Hypothalamus (tissue), 51 donors: Measurements from ENCODE around the gene LAMB1.
A peak's percentile ranks its signal among the peaks of the same experiment; 100 is the strongest.

Source experiments
- DNase-seq, 51 donors: peaks; one replicate each; lab custom pipeline; 2025; lab: John Stamatoyannopoulos, UW

Gene LAMB1

GRCh38 chr7:107949443-107949935 lies 53.5 kb downstream of the LAMB1 start:
- no peak for DNase-seq

DNA sequence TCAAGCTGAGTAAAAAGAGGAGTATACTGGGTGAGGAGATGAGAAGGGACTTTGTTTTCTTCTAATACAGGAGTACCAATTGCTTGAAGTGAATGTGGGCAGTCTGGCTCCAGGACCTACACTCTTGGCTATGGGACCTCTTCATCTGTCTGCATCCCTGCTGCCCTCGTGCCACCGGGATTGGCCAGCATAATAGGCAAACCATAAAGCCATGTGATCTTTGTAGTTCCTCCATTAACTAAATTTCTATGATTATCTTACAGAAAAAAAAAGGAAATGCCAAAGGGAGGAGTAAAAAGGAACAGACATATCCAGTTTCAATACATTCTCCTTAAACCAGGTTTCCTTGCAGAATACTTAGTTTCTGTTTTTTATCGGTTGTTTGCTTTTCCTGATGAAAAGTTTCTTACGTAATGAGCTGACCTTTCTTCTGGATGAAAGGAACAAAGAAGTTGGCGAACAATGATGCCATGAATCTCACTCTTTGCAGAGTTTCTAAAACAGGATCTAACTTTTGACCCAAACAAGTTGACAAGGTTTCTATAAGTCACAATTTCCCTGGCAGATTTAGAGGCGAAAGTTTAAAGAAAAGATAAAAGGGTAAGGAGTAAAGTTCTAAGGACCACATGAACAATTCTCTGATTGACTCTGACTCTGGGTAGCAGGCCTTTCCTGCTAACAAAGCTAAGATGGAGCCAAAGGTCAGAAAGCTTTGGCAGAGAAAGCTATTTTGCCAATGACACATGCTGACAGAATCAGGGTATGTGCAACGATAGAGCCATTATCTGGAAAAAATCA lies 54.1 kb downstream of the LAMB1 start:
- DNase-seq: no peak

DNA sequence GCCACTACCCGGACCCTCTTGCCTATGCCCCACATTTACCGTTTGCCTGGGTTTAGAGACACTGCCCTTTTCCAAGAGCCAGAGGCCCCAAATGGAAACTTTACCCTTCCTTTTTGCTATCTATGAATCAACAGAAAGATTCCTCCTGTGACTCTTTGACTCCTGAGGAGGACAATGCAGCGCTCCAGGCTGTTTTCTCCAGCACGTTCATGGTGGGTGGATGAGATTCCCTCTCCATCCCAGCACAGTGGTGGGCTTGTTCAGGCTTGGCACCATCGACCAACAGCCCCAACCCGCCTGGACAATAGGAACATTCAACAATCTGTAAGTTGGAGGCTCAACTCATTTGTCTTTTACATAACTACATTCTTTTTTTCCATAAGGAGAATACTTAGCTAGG lies 56.1 kb downstream of the LAMB1 start:
- DNase-seq: peak in 4 of 51 donors; percentile 9 to 42 (median 14)

DNA sequence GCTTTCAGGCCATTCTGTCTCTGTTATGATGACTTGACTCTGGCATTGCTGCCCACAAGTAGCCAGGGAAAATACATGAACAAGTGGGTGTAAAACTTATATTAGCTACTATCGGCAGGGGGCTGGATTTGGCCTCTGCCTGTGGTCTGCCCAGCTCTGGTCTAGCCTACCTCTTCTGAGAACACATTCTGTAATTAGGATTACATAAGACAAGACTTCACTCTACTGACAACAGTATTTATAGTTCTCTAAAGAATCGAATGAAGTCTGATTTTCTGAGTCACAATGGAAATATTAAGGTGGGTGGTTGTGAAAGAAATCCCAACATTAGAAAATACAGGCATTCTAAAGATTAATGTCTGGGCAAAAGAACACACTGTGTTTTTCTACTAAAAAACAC lies 56.5 kb downstream of the LAMB1 start:
- no peak for DNase-seq

- no peak for DNase-seq
Observed at GRCh38 chr7:107945332-107945731, 57.6 kb downstream of the LAMB1 start.

GRCh38 chr7:107944411-107945169 lies 58.4 kb downstream of the LAMB1 start:
- no peak for DNase-seq

DNA sequence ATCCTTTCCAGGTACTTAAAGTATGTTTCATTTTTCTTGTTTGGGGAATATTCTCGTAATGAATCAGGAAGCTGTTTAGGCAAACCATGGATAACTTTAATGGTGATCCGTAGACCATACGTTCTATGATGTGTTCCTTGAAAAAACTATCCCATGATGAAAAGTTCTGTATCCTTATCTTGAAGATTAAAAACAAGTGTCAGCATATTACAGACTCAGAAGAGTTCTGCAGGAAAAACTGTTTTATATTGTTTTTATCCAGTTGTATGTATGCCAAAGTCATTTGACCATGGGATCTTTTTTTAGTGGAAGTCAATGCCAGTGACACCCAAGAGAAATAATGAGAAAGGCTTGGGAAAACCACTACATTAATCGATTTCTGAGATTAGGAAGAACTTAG lies 59.9 kb downstream of the LAMB1 start:
- DNase-seq: no peak

DNA sequence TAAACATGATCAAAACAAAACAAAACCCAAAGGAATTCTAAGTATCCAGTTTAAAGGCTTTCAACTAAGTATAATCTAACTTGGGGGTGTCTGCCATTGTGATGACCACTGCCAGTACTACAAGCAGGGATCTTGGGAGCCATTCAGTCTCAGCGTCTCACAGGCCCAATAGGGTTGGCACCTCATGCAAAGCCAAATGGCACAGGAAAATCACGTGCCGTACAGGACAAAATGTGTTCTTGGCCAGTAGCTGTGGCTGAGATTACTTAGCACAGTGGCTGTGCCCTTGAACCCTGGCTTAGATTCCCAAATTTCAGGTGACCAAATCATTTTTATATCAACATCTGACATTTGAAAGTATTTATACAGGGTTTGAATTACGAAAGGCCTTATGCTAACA lies 62.0 kb downstream of the LAMB1 start:
- no peak for DNase-seq

GRCh38 chr7:107939573-107940489 lies 63.1 kb downstream of the LAMB1 start:
- DNase-seq: peak in 1 of 51 donors; percentile 35

DNA sequence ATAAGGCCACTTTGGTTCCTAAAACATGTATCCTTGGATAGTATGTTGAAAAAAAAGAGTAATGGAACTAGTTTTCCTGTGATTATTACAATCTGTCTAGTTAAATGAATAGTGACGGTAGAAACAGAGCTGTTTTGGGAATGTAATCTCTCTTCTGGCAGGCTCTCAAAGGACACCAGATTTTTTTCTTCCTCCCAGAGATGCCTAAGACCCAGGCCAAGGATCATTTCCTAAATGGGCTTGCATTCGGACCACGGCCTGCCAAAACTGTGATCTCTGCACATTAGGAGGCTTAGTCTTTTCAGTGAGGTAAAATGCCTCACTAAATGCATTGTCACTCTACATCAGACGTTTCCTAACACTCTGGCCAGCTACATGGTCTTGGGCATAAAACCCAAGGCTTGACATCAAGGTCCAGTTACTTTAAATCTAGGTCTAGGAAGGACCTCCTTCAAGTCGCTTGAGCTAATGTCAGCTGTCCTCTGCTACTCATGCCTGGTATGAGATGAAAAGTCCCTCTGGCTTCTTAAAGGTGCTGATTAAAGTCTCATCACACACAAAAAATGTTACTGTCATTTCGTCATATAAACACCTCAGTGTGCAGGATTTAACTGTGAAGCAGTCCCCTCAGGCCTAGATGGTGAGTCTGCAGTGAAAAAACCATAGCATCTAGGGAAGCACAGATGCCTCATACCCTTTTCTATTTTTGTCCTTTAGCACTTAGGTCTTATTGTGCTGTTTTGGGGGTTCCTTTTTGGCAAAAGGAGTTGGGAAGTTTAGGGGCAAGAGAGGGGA lies 64.3 kb downstream of the LAMB1 start:
- no peak for DNase-seq

- DNase-seq: no peak
Observed at GRCh38 chr7:107937531-107937930, 65.4 kb downstream of the LAMB1 start.

GRCh38 chr7:107936312-107936711 lies 66.6 kb downstream of the LAMB1 start:
- no peak for DNase-seq

- DNase-seq: no peak
Observed at GRCh38 chr7:107934991-107935770, 67.8 kb downstream of the LAMB1 start.

DNA sequence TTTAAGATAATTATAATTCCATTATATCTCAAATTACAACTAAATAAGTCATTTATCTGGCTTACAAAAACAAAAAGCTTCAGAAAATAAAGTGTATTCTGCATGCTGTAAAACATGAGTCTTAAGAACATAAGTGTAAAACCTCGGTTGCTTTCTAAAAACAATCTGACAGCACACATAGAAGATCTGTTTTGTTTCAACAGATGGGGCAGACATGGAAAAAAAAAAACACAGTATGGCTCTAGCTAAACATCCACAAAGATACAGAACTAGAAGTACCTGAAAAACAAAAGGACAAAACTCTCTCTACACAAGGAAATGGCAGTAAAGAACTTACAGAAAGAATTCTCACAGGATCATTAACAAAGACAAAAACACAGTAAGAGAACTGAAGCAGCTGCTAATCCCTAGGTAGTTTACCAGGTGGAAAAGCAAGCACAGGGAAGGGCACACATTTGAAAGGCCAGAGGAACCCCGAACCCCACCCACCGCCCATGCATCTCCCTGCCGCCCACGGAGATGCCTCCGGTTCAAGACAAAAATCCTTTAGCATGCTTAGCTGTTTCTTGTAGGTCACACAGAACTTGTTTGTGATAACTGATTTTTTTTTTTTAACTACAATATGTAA lies 69.5 kb downstream of the LAMB1 start:
- DNase-seq: no peak

GRCh38 chr7:107932805-107933204 lies 70.2 kb downstream of the LAMB1 start:
- no peak for DNase-seq

DNA sequence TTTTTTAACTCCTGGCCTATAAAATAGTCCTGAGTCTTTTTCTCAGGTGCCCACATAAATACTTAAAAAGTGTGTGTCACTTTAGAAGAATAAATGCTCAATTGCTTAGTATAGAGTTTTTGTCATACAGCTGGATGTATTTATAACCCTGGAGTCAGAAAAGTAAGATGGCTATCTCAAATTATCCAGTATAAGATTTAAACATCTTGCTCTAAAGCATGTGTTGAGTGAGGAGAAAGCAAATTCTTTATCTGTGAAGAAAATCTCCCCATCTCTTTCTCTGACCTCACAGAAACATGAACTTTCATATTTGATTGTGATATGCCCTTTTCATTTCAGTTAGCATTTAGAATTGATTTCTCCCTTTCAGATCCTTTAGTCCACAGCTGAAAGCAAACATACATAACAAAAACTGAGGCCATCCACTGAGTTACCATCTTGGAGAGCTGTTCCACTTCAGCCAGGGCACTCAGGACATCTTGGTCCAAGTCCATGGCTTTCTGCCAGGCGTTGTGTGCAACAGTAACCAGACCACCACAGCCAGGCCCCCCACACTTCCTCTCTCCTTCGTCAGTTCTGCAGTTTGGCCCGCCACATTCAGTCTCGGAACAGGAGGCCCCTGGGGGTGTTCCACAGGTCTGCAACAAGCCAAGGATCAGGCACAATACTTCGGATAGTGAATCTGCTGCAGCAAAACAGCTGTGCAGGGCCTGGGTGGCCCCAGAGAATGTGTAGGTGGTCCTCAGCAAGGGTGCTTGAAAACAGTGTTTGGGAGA lies 71.0 kb downstream of the LAMB1 start:
- no peak for DNase-seq

- no peak for DNase-seq
Observed at GRCh38 chr7:107926481-107926880, 76.5 kb downstream of the LAMB1 start.
